ENCODE results near the gene PEX16.
A peak's percentile ranks its signal among the peaks of the same experiment; 100 is the strongest.

PEX16 gene

DNA sequence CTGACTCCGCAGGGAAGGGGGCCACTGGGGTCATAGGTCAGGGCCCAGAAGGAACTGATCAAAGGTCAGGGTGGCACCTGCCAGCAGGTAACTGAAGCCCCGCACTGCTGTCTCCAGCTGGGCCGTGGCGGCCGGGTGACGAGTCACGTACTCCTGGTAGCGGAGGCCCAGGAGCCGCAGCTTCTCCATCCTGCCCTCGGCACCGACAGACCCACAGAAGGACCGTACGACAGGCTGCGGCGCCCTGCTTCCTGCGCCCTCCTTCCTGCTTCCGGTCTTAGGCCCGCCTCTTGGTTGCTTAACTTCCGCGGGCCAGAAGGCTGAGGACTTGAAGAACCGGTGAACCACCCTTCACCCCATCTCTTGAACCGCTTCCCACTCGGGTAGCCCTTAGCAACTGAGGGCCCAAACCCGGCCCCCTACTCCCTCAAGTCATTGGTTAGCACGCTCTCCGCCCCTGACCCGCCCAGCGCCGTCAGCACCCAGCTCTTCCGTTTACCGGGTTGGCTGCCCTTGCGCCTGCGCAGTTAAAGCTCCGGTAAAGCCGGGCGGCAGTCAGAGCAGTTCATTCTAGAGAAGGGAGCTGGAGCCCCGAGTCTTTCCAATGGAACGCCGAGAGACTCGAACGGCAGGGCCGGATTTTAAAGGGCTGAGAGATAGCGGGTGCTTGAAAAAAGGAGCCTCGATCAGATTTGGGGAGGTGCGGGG is at the start of gene PEX16:
Gene PEX16 (minus strand): TSS at position 255 of the 708 bp plus-strand sequence. CDS start 66 bp downstream, at position 189.
- H3K27me3 Mint-ChIP-seq: peaks cover 3% of the 10 kb centered on the region
- peaks cover 49% of the 10 kb centered on the region for H3K4me1 Mint-ChIP-seq
- H3K9me3 Mint-ChIP-seq: no peaks in the 10 kb centered on the region
- peak within 1 kb of the TSS; percentile 99 for H3K27ac Mint-ChIP-seq
- H3K4me3 Mint-ChIP-seq: peak within 1 kb of the TSS; percentile 98
- H3K36me3 Mint-ChIP-seq: peaks cover 1% of the 10 kb centered on the region

DNA sequence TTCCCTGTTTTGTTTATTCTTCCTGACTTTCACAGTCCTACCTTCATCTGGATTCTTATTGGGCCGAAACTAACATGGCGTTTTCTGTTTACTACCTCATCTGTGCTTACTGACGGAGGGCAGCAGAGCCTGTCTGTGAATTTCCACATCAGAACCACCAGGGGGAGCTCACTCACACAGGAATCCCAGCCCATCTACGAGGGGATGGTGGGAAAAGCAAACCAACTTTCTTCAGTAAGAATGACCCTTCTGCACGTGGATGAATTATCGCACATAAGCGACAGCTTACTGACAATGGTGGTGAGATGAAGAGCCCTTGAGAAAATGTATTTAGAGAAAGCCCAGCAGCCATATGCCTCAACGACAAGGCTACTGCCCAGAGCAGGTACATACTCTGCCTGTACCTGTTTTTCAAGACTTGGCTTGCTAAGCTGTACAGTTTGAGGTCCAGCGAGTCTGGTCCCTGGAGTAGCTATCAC is 47.3 kb upstream of the PEX16 start:
- Mint-ChIP-seq H3K36me3 (peaks cover 2% of the 10 kb centered on the region), H3K9me3 (no peaks in the 10 kb centered on the region), H3K4me1 (no peaks in the 10 kb centered on the region), H3K4me3 (no peak overlapping the region), H3K27ac (no peak overlapping the region), H3K27me3 (no peaks in the 10 kb centered on the region)

DNA sequence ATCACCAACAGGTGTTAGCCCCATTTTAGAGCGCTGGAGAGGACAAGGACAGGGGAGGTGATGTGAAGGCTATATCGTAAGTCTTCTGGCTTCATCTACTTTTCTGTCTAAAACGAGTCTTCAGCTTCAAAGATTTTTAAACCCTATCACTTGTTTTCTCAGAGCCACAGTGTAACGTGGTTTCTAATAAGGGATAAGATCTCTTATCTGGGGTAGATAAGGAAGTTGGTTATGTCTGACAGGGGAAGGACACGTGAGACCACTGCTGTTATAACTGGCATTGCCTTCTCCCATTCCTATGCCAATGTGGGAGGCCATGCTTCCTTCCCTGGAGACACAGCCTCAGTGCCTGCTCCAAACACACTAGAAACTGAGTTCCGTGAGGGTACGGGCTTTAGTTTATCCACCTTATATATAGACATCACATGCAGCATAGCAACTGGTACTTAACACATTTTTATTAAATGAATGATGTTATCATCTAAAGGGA is 44.1 kb upstream of the PEX16 start:
- Mint-ChIP-seq H3K4me1 (no peaks in the 10 kb centered on the region), H3K4me3 (no peak overlapping the region), H3K9me3 (no peaks in the 10 kb centered on the region), H3K27ac (no peak overlapping the region), H3K36me3 (peaks cover 14% of the 10 kb centered on the region), H3K27me3 (no peaks in the 10 kb centered on the region)

DNA sequence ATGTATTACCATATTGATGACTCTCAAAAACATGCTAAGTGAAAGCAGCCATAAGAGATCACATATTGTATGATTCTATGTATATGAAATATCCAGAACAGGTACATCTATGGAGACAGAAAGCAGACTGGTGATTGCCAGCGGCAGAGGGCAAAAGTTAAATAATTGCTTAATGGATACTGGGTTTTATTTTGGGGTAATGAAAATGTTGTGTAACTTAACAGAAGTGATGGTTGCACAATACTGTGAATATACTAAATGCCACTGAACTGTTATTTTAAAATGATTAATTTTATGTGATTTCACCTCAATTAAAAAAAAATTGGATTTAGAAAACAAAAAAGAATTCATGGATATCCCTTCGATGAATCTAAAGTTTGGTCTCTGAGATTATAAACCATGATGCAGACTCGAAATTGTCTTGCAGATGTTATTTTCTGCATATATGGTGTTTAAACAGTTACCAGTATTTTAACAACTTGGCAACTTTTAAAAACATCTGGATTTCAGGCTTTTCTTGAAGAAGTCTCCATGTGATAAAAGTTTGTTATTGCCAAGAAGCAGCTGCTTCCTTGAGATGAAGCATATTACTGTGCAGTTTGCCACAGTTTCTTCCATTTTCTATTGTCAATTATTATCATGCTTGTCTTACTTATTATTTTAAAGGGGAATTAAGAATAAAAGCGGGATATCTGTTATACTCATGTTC is 42.9 kb upstream of the PEX16 start:
- H3K36me3 Mint-ChIP-seq: peaks cover 20% of the 10 kb centered on the region
- H3K4me3 Mint-ChIP-seq: no peak overlapping the region
- no peak overlapping the region for H3K27ac Mint-ChIP-seq
- no peaks in the 10 kb centered on the region for H3K4me1 Mint-ChIP-seq
- no peaks in the 10 kb centered on the region for H3K27me3 Mint-ChIP-seq
- H3K9me3 Mint-ChIP-seq: no peaks in the 10 kb centered on the region

DNA sequence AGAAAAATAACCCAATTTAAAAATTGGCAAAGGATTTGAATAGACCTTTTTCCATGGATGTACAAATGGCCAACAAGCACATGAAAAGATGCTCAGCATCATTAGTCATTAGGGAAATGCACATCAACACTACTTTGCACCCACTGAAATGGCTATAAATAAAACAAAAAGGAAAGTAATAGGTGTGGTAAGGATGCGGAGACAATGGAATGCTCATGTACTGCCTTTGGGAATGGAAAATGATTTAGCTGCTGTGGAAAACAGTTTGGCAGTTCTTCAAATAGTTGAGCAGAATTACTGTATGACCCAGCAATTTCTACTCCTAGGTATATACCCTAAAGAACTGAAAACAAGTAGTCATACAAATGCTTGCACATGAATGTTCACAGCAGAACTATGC is 42.2 kb upstream of the PEX16 start:
- H3K4me3 Mint-ChIP-seq: no peak overlapping the region
- no peaks in the 10 kb centered on the region for H3K27me3 Mint-ChIP-seq
- no peak overlapping the region for H3K27ac Mint-ChIP-seq
- peaks cover 22% of the 10 kb centered on the region for H3K36me3 Mint-ChIP-seq
- no peaks in the 10 kb centered on the region for H3K4me1 Mint-ChIP-seq
- no peaks in the 10 kb centered on the region for H3K9me3 Mint-ChIP-seq

DNA sequence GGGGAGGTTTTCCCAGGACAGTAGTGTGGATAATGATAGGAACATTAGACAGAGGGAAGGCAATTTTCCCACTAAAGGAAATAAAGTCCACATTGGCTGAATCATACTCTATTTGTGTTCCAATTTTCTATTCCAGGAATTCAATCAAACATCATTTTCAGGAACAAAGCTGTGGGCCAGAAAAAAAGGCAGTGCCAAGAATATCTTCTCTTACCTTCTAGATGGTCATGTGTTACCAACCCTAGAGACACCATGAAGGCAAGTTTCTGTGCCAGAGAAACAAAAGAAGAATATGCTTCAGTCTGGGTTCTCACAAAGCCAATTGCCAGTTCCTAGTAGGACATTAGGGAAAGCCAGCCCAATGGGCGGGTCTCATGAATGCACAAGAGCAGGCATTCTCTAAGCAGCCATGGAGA is 32.3 kb upstream of the PEX16 start:
- Mint-ChIP-seq H3K36me3 (peaks cover 11% of the 10 kb centered on the region), H3K27ac (no peak overlapping the region)

DNA sequence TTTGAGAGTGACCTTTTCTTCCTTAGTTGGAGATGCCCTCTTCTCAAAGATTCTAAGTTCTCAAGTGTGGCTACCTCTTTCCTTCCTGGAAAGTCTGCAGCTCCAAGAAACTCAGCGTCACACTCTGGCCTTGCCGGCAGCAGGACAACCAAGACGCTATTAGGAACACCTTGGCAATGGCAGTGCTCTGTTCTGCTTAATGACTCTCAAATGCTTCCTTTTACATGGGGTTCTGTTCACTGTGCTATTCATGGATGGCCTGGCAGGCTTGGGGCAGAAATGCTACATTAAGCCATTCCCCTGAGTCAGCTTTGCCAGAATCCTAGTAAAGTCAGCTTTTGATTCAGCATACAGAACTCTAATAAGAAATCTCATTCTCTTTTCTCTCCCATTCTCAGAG is 30.7 kb upstream of the PEX16 start:
- no peak overlapping the region for H3K27ac Mint-ChIP-seq

More for the DNA sequence above, 32.3 kb upstream of the PEX16 start:
- Mint-ChIP-seq H3K4me1 (no peaks in the 10 kb centered on the region), H3K4me3 (no peak overlapping the region), H3K27me3 (no peaks in the 10 kb centered on the region), H3K9me3 (no peaks in the 10 kb centered on the region)

DNA sequence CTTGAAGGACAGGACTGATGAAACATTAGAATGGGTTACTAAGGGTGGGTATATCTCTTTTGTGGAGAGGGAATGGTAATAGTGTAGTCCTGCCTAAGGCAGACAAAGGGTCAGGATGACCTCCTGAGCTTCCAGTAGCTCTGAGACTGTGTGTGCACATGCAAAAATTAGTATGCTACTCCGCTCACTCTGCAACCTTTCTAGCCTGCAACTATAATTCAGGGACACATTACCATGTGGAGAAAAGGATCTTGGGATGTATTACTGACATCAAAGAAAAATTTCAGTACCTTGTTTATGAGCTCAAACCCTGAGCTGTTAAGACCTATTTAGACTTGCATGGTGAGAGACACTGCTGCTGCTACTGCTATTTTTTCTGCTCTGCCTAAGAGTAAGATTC is 30.2 kb upstream of the PEX16 start:
- Mint-ChIP-seq H3K27me3 (no peaks in the 10 kb centered on the region), H3K4me1 (no peaks in the 10 kb centered on the region), H3K36me3 (peaks cover 14% of the 10 kb centered on the region), H3K9me3 (no peaks in the 10 kb centered on the region), H3K27ac (peak overlapping the region; percentile 35), H3K4me3 (no peak overlapping the region)

More for the DNA sequence above, 30.7 kb upstream of the PEX16 start:
- no peaks in the 10 kb centered on the region for H3K4me1 Mint-ChIP-seq
- H3K36me3 Mint-ChIP-seq: peaks cover 14% of the 10 kb centered on the region
- H3K9me3 Mint-ChIP-seq: no peaks in the 10 kb centered on the region
- no peak overlapping the region for H3K4me3 Mint-ChIP-seq
- H3K27me3 Mint-ChIP-seq: no peaks in the 10 kb centered on the region

DNA sequence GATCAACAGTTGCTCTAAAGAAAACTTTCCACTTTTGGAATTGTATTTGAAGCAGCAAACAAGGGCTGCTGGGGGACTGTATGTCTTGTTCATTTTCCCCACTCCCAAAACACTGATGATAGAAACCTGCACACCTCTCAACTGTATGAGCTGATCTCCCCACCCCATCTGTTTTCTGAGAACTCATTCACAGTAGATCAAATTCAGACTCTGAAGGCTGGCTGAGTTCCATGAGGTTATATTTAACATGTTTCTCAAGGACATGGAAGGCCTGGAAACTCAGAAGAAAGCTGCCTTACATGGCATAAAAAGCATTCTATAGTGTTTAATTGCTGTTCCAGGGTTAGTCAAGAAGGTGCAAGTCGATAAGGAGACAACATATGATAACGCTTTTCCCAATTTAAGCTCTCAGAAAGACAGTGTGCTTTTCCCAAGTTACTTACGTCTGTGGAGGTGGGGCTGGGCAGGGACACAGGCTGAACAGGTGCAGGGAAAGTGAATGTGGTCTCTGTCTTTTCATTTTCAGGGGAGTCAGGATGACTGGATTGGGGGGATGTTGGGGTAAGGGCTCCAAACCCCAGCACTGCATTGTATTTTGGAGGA is 27.8 kb upstream of the PEX16 start:
- no peak overlapping the region for H3K4me3 Mint-ChIP-seq
- no peaks in the 10 kb centered on the region for H3K4me1 Mint-ChIP-seq
- no peaks in the 10 kb centered on the region for H3K27me3 Mint-ChIP-seq
- H3K9me3 Mint-ChIP-seq: no peaks in the 10 kb centered on the region
- peaks cover 16% of the 10 kb centered on the region for H3K36me3 Mint-ChIP-seq
- no peak overlapping the region for H3K27ac Mint-ChIP-seq

DNA sequence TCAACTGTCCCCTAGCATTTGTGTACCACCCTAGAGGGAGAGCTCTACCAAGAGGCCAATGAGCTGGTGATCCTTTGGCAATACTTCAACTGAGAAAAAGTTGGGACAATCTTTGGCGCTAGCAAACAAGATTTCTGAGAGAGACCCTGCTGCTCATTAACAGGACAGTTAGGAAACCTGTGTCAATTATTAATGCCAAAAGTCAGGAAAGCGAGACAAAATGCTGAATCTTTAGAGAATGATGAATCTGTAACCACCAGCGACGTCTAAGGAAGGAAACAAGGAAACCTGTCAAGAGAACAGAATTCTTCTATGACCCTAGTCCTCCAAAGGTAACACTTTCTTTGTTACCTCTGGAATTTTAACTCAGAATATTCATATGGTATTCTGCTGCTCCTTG is 24.7 kb upstream of the PEX16 start:
- Mint-ChIP-seq H3K4me1 (no peaks in the 10 kb centered on the region), H3K9me3 (no peaks in the 10 kb centered on the region), H3K27me3 (no peaks in the 10 kb centered on the region), H3K36me3 (peaks cover 12% of the 10 kb centered on the region), H3K4me3 (no peak overlapping the region), H3K27ac (no peak overlapping the region)

DNA sequence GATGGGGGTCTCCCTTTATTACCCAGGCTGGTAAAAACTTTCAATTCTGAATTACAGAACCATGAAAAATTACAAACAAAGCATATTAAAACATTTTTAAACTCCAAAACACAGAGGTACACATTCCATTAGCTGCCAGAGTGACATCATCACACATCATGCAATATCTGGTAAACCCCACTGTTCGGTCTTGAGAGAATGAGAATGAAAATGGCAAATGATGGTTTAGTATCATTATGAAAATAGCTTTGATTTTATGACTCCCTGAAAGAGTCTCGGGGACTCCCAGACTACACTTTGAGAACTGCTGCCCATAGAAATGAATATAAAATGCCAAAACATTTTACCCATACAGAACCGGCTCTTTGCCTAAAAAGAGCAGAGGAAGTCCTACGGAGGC is 23.6 kb upstream of the PEX16 start:
- no peaks in the 10 kb centered on the region for H3K27me3 Mint-ChIP-seq
- H3K9me3 Mint-ChIP-seq: no peaks in the 10 kb centered on the region
- H3K36me3 Mint-ChIP-seq: peaks cover 14% of the 10 kb centered on the region
- no peak overlapping the region for H3K4me3 Mint-ChIP-seq
- no peak overlapping the region for H3K27ac Mint-ChIP-seq
- no peaks in the 10 kb centered on the region for H3K4me1 Mint-ChIP-seq

DNA sequence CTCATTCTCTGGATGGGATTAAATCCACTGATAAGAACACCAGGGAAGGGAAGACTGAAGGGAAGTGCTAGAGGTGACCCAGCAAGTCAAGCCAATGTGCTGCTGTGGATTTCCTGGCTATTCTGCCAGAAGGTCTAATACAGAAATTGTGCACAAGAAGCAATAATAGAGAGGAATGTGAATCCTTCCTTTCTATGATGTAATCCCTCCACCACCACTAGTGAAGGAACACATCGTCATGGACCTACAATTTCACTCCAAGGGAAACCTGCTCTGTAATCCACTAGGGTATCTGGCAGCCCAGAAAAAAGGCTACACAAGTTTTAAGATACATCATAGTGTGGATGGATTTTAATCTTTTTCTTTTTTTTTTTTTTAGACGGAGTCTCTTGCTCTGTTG is 22.2 kb upstream of the PEX16 start:
- H3K36me3 Mint-ChIP-seq: peaks cover 8% of the 10 kb centered on the region

DNA sequence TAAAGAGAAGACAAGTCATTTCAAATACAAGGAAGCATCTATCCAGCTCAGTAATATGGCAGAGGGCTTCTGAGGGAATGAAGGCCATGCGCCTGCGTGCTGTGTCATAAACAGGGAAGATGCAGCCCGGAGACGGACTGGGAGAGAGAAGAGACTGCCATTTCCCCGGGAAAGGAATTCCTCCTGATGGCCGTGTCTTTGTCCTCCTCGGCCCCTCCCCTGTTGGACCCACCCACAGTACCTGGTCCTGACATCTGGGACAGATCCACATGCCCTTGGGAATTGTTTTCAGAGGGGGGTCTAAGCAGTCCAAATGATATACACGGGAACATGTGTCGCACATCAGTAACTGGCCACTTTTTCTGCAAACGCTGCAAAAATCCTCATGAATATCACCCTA is 20.2 kb upstream of the PEX16 start:
- H3K27ac Mint-ChIP-seq: no peak overlapping the region
- H3K9me3 Mint-ChIP-seq: no peaks in the 10 kb centered on the region
- H3K4me3 Mint-ChIP-seq: no peak overlapping the region
- no peaks in the 10 kb centered on the region for H3K27me3 Mint-ChIP-seq
- H3K4me1 Mint-ChIP-seq: no peaks in the 10 kb centered on the region
- H3K36me3 Mint-ChIP-seq: peaks cover 5% of the 10 kb centered on the region

More for the DNA sequence above, 22.2 kb upstream of the PEX16 start:
- H3K4me3 Mint-ChIP-seq: no peak overlapping the region
- no peaks in the 10 kb centered on the region for H3K27me3 Mint-ChIP-seq
- no peak overlapping the region for H3K27ac Mint-ChIP-seq
- no peaks in the 10 kb centered on the region for H3K9me3 Mint-ChIP-seq
- no peaks in the 10 kb centered on the region for H3K4me1 Mint-ChIP-seq

DNA sequence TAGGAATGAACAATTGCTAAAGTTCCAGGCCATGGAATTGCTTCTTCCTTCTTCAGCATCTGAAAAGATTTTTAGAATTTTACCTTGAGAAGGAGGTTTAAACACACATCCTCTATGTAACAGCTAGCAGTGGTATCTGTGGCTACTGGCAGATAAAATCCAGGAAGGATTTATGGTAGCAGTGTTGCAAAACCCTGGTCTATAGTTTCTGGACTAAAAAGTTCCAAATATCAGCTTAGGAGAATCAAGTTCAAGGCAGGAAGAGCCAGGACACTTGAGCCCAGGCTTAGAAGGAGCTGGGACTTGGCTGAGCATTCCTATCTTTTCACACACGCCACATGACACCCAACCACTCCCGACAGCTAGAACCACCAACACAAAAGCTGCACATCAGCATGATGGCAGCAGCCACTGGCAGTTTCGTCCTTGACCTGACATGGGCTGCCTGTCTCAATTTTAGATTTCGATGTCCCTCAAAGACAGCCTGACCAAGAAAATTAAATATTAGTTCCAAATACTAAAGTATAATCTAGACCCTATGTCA is 18.9 kb upstream of the PEX16 start:
- peaks cover under 1% of the 10 kb centered on the region for H3K4me1 Mint-ChIP-seq
- H3K27me3 Mint-ChIP-seq: no peaks in the 10 kb centered on the region
- peaks cover 5% of the 10 kb centered on the region for H3K36me3 Mint-ChIP-seq
- no peak overlapping the region for H3K4me3 Mint-ChIP-seq
- H3K9me3 Mint-ChIP-seq: no peaks in the 10 kb centered on the region
- no peak overlapping the region for H3K27ac Mint-ChIP-seq

DNA sequence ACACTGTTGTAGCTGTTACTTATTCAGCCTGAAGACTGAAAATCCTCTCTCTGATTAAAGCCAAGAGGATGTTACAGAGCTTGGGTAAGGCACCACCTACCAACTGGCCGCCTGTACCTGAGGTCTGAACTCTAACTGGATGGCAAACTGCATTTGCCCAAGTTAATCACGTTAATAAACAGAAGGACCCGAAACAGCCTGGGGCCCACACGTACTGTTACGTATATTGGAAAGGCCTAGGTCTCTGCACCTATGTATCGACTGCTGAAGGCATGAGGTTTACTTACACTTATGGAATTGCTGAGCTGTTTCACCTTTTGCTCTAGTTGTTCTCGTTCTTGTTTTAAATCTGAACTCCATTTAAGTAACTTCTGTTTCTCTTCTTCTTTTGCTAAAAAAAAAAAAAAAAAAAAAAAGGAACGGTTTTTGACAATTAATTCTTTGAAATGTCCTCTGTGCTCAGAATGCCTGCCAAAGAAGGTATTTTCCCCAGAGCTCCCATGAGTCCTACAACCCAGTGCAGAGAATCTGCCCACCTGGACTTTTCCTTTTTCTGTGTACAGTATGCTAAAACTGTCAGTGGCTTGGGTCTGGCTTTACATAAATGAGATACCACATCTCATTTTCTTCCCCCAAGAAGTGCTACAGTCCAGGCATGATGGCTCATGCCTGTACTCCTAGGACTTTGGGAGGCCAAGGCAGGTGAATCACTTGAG is 17.8 kb upstream of the PEX16 start:
- Mint-ChIP-seq H3K4me3 (no peak overlapping the region), H3K27ac (no peak overlapping the region), H3K27me3 (no peaks in the 10 kb centered on the region), H3K9me3 (no peaks in the 10 kb centered on the region), H3K4me1 (peaks cover 11% of the 10 kb centered on the region), H3K36me3 (peaks cover 4% of the 10 kb centered on the region)
